GM12865 (cell line): Measurements from ENCODE around the gene PTPRN2.

Experiments
- DNase-seq: peaks from one replicate; pipeline ENCODE4 v3.0.0; 2010; ENCODE audit warnings: low read depth
- H3K4me3 ChIP-seq: 2 replicates; pipeline ENCODE4 v1.5.1; 2011; ENCODE audit warnings: mild to moderate bottlenecking, low read depth, low read length, control low read depth
- TF ChIP-seq, protein P1 (sequence below): IDR thresholded peaks from 2 replicates; pipeline ENCODE4 v1.5.1; 2011; ENCODE audit warnings: low read length, control low read depth, low read depth, inconsistent platforms; ENCODE audit not compliant: insufficient read depth; ENCODE audit errors: missing control alignments

The PTPRN2 gene

DNA sequence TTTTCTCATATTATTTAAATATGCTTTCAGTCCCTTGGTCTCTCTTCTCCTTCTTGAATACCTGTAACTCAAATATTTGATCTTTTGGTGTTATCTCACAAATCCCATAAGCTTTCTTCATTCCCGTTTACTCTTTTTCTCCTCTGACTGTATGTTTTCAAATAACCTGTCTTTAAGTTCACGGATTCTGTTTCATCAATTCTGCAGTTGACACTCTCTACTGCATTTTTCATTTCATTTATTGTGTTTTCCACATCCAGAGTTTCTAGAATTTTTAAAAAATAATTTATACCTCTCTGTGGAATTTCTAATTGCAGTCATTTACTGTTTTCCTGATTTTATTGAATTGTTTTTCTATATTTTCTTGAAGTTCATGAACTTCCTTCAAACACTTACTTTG, 298.4 kb downstream of the PTPRN2 start:
- no peak for DNase-seq
- TF ChIP-seq, protein P1, sequence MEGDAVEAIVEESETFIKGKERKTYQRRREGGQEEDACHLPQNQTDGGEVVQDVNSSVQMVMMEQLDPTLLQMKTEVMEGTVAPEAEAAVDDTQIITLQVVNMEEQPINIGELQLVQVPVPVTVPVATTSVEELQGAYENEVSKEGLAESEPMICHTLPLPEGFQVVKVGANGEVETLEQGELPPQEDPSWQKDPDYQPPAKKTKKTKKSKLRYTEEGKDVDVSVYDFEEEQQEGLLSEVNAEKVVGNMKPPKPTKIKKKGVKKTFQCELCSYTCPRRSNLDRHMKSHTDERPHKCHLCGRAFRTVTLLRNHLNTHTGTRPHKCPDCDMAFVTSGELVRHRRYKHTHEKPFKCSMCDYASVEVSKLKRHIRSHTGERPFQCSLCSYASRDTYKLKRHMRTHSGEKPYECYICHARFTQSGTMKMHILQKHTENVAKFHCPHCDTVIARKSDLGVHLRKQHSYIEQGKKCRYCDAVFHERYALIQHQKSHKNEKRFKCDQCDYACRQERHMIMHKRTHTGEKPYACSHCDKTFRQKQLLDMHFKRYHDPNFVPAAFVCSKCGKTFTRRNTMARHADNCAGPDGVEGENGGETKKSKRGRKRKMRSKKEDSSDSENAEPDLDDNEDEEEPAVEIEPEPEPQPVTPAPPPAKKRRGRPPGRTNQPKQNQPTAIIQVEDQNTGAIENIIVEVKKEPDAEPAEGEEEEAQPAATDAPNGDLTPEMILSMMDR: no peak
- no peak overlapping the region for H3K4me3 ChIP-seq

DNA sequence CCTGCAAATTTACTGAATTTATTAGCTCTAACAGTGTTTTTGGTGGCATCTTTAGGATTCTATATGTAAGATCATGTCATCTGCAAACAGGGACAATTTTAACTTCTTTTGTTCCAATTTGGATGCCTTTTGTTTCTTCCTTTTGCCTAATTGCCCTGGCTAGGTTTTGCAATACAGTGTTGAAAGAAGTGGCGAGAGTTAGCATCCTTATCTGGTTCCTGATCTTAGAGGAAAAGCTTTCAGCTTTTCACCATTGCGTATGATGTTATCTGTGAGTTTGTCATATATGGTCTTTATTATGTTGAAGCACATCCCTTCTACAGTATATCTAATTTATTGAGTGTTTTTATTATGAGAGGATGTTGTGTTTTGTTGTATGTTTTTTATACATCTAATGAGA, 301.4 kb downstream of the PTPRN2 start:
- TF ChIP-seq, protein P1: no peak

DNA sequence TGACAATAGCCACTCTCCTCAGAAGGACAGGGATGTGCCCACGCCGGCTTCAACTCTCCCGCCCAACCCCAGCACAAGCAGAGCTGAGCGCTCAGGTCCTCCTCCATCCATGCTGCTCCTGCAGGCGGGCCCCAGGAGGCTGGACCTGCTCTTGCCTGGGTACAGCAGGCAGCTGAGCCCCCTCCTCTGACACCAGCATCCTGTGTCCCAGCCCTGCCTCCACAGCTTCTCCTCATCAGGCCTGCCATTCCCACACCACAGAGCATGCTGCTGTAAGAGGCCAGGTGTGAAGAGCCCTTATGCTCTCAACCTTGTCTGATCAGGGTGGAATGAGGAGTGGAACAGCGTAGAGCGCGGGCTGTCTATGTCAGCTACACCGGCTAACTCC, 302.2 kb downstream of the PTPRN2 start:
- no peak for DNase-seq
- no peak overlapping the region for H3K4me3 ChIP-seq
- TF ChIP-seq, protein P1: no peak

More for the DNA sequence above, 301.4 kb downstream of the PTPRN2 start:
- H3K4me3 ChIP-seq: no peak overlapping the region
- no peak for DNase-seq

DNA sequence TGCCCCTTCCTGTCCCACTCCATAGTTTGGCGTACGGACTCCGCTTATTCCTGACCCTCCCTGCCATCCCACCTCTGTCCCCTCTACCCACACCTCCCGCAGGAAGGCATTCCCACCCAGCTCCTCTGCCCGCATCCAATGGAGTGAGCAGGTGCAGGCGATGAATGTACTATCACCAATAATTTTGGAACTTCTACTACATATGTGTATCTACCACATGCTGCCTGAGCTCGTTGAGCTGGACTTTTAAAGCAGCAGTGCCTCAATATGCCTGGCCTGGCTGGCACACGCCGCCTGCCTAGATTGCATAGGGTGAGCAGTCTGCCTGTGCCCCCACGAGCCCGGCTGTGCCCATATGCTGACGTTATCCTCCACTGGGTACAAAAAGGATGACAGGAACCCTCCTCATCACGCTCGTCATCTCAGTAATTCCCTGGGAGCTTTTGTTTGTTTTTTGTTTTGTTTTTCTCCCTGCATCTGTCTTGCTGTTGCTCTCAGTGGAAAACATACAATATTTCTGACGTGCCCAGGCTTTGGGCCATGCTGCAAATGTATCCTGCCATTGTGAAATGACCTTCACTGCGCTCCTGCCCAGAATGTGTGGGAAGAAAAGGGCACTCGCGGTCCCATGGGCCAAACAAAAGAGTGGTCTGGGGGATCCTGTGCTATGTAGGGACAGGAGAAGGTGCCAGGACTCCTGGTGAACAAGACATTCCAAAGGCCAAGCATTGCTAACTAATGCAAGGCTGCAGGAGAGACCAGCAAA, 302.8 kb downstream of the PTPRN2 start:
- DNase-seq: no peak
- no peak overlapping the region for H3K4me3 ChIP-seq
- TF ChIP-seq, protein P1: no peak

DNA sequence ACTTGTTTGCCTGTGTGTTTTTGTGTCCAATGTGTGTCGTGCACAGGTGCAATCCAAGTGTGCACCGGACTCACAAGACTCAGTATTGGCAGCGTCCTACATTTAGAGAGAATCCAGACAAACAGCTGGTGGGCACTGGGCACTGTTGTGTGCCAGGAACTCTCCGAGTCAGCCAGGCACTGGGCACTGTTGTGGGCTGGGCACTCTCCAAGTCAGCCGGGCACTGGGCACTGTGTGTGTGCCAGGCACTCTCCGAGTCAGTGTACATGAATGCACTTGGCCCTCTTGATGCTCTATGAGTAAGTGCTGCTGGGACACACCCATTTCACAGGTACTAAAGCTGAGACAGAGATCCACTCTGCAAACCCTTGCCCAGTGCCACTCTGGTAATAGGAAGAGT, 303.5 kb downstream of the PTPRN2 start:
- no peak overlapping the region for H3K4me3 ChIP-seq
- TF ChIP-seq, protein P1: no peak
- DNase-seq: no peak

DNA sequence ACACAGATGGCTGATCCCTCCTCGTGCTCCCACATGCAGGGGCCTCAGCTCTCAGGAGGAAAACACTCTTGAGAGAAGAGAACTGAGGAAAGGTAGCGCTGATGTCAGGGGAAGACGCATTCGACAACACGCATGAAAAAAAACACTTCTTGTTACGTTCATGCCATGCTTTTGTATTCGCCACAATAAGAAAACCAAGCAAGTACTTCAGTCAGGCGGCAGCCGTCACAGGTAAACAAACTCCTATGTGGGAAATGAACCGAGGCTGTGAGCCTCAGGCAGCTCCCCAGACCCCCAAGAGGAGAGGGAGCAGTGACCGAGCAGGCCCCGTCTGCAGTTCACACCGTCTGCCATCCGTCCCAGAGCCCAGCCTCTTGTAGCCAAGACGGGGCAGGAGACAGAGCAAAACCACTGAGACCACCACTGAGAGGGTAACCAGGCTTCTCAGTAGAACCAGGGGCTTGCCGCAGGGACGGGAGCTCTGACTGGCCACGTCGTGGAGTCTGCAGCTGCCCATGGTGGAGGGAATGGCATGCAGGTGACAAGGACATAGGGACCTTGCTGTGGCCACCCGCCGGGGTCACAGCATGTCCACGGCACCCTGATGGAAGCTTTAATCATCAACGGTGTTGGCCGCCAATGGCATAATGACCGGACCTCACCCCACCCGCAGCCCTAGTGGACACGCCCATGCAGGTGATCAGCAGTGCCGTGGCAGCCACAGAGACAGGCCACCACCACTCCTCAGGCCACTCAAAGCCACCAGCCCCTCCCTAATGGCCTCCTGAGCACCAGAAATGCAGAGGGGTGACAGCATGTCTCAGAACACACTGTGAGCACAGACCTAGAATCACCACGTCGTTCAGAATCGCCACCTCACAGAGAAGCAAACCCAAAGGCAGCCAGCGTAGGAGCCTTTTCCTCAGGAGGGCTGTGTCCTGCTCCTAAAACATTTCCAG, 304.3 kb downstream of the PTPRN2 start:
- no peak overlapping the region for H3K4me3 ChIP-seq
- TF ChIP-seq, protein P1: no peak
- DNase-seq: no peak
